ENCODE measurements around the gene HIPK2. TPM values are rescaled to one million over a fixed set of nuclear protein-coding genes. Genes with fewer than 3 reads are reported as not detected.

The HIPK2 gene
- total RNA-seq, 2 donors from 2014 or later = 95.1 to 125 TPM

GRCh38 chr7:139575338-139575680 is 202.5 kb downstream of the HIPK2 start:
- Mint-ChIP-seq H3K4me1 (peaks cover 8% of the 10 kb centered on the region), H3K36me3 (ENCODE audit: low read depth) (peaks cover 63% of the 10 kb centered on the region), H3K27ac (no peak overlapping the region), H3K27me3 (ENCODE audit: insufficient read depth) (no peaks in the 10 kb centered on the region), H3K4me3 (no peak overlapping the region), H3K9me3 (no peaks in the 10 kb centered on the region)
- TF ChIP-seq CTCF (conservative IDR thresholded peaks at IDR 0.05) = no peak
- no peak for DNase-seq
- no peak overlapping the region for H3K9ac ChIP-seq (ENCODE audit: extremely low read depth, low read length, poor library complexity, severe bottlenecking)
- no peak overlapping the region for H3K27ac ChIP-seq (ENCODE audit: low read depth, low read length)
- whole genome bisulfite sequencing, 2 experiments (ENCODE audit: insufficient coverage in 1 of 2, insufficient read length in 1 of 2) = 94 to 100% methylated on average over 6 of the region's 6 CpGs
- peaks cover 2% of the 10 kb centered on the region for H3K4me1 ChIP-seq (ENCODE audit: control insufficient read depth, insufficient read depth, low read length)
- no peaks in the 10 kb centered on the region for H3K27me3 ChIP-seq (ENCODE audit: control insufficient read depth, insufficient read depth, low read length, poor library complexity, severe bottlenecking)
- no peak overlapping the region for H3K4me3 ChIP-seq (ENCODE audit: low read length)
- no peaks in the 10 kb centered on the region for H3K9me3 ChIP-seq (ENCODE audit: control insufficient read depth, low read length)
- peaks cover 64% of the 10 kb centered on the region for H3K36me3 ChIP-seq (ENCODE audit: control insufficient read depth, insufficient read depth, low read length)

- H3K4me3 Mint-ChIP-seq = no peak overlapping the region
- no peaks in the 10 kb centered on the region for H3K27me3 Mint-ChIP-seq (ENCODE audit: insufficient read depth)
- H3K27ac Mint-ChIP-seq = no peak overlapping the region
- no peak for DNase-seq
- Histone ChIP-seq H3K36me3 (ENCODE audit: control insufficient read depth, insufficient read depth, low read length) (peaks cover 60% of the 10 kb centered on the region), H3K9me3 (ENCODE audit: control insufficient read depth, low read length) (no peaks in the 10 kb centered on the region), H3K27ac (ENCODE audit: low read depth, low read length) (no peak overlapping the region), H3K4me3 (ENCODE audit: low read length) (no peak overlapping the region), H3K9ac (ENCODE audit: extremely low read depth, low read length, poor library complexity, severe bottlenecking) (no peak overlapping the region), H3K4me1 (ENCODE audit: control insufficient read depth, insufficient read depth, low read length) (peaks cover 3% of the 10 kb centered on the region), H3K27me3 (ENCODE audit: control insufficient read depth, insufficient read depth, low read length, poor library complexity, severe bottlenecking) (no peaks in the 10 kb centered on the region)
- no peak for TF ChIP-seq CTCF (conservative IDR thresholded peaks at IDR 0.05)
- 94 to 97% methylated on average over 11 to 16 of the region's 16 CpGs for WGBS, 2 experiments (ENCODE audit: insufficient coverage in 1 of 2, insufficient read length in 1 of 2)
- peaks cover 58% of the 10 kb centered on the region for H3K36me3 Mint-ChIP-seq (ENCODE audit: low read depth)
- H3K9me3 Mint-ChIP-seq = no peaks in the 10 kb centered on the region
- H3K4me1 Mint-ChIP-seq = peaks cover 9% of the 10 kb centered on the region
These were observed 203.0 kb downstream of the HIPK2 start for GRCh38 chr7:139574618-139575337.

- H3K4me3 Mint-ChIP-seq = no peak overlapping the region
- peaks cover 9% of the 10 kb centered on the region for H3K4me1 Mint-ChIP-seq
- no peak for DNase-seq
- TF ChIP-seq CTCF (conservative IDR thresholded peaks at IDR 0.05) = no peak
- no peaks in the 10 kb centered on the region for H3K27me3 Mint-ChIP-seq (ENCODE audit: insufficient read depth)
- Histone ChIP-seq H3K4me3 (ENCODE audit: low read length) (no peak overlapping the region), H3K9ac (ENCODE audit: extremely low read depth, low read length, poor library complexity, severe bottlenecking) (no peak overlapping the region), H3K27me3 (ENCODE audit: control insufficient read depth, insufficient read depth, low read length, poor library complexity, severe bottlenecking) (no peaks in the 10 kb centered on the region), H3K4me1 (ENCODE audit: control insufficient read depth, insufficient read depth, low read length) (peaks cover 3% of the 10 kb centered on the region), H3K9me3 (ENCODE audit: control insufficient read depth, low read length) (no peaks in the 10 kb centered on the region), H3K36me3 (ENCODE audit: control insufficient read depth, insufficient read depth, low read length) (peaks cover 61% of the 10 kb centered on the region), H3K27ac (ENCODE audit: low read depth, low read length) (no peak overlapping the region)
- WGBS, 2 experiments (ENCODE audit: insufficient coverage in 1 of 2, insufficient read length in 1 of 2) = 90 to 94% methylated on average over 4 to 9 of the region's 9 CpGs
- H3K9me3 Mint-ChIP-seq = no peaks in the 10 kb centered on the region
- no peak overlapping the region for H3K27ac Mint-ChIP-seq
- peaks cover 52% of the 10 kb centered on the region for H3K36me3 Mint-ChIP-seq (ENCODE audit: low read depth)
These were observed 203.9 kb downstream of the HIPK2 start for GRCh38 chr7:139573871-139574270.
